IMR-90 (cell line): Measurements from ENCODE around the gene UBL3. TPM values are rescaled to one million over a fixed set of nuclear protein-coding genes. Genes with fewer than 3 reads are reported as not detected.
A peak's percentile ranks its signal among the peaks of the same experiment; 100 is the strongest.

Experiments used
- ATAC-seq: fragments of 200-7000 bp; cut with Tn5 transposase; 2 replicates; pipeline ENCODE4 v1.9.1; 2020; ENCODE audit warnings: low read depth, mild to moderate bottlenecking, moderate library complexity
- BruUV-seq: library from RNA; stranded (reverse); fragments of 400-500 nt; replicated peaks from 2 replicates; lab custom pipeline; 2021; lab: Mats Ljungman, UMichigan
- CTCF ChIA-PET: fragments of 300-600 bp; formaldehyde crosslinking; extraction: SDS; loops from one replicate; lab custom pipeline; 2021; ENCODE audit warnings: antibody characterized with exemption; lab: Yijun Ruan, JAX
- POLR2A ChIA-PET: fragments of 300-600 bp; sonication (Branson Sonifier 250); formaldehyde crosslinking; loops from one replicate; lab custom pipeline; 2022; ENCODE audit warnings: antibody characterized with exemption; ENCODE audit not compliant: unreplicated experiment; lab: Charles Lee
- DNase-seq: peaks from one replicate; pipeline ENCODE4 v3.0.0; 2013
- H2AFZ ChIP-seq: replicated peaks from 2 replicates; pipeline ENCODE3; 2013; ENCODE audit warnings: low read length, mild to moderate bottlenecking; ENCODE audit not compliant: poor library complexity
- H2AK5ac ChIP-seq: 2 replicates; pipeline ENCODE4 v1.6.1; 2013; ENCODE audit warnings: low read depth, low read length, inconsistent platforms
- H2AK9ac ChIP-seq: replicated peaks from 2 replicates; pipeline ENCODE3; 2013; ENCODE audit warnings: mild to moderate bottlenecking, low read depth, low read length, moderate library complexity; ENCODE audit not compliant: poor library complexity
- H2BK120ac ChIP-seq: 2 replicates; pipeline ENCODE4 v1.6.1; 2013; ENCODE audit warnings: low read depth, low read length, inconsistent platforms
- H2BK15ac ChIP-seq: 3 replicates; pipeline ENCODE4 v1.6.1; 2013; ENCODE audit warnings: low read depth, low read length, inconsistent platforms
- H2BK20ac ChIP-seq: 2 replicates; pipeline ENCODE4 v1.6.1; 2013; ENCODE audit warnings: low read depth, mild to moderate bottlenecking, inconsistent platforms, low read length, moderate library complexity
- H2BK5ac ChIP-seq: 2 replicates; pipeline ENCODE4 v1.6.1; 2013; ENCODE audit warnings: mild to moderate bottlenecking, low read depth, low read length, inconsistent platforms; ENCODE audit not compliant: poor library complexity, severe bottlenecking
- H3K14ac ChIP-seq: replicated peaks from 2 replicates; pipeline ENCODE4 v1.6.1; 2013; ENCODE audit warnings: low read depth, low read length, inconsistent platforms
- H3K18ac ChIP-seq: 2 replicates; pipeline ENCODE4 v1.6.1; 2013; ENCODE audit warnings: low read depth, low read length, control low read depth
- H3K23ac ChIP-seq: 2 replicates; pipeline ENCODE4 v1.6.1; 2013; ENCODE audit warnings: low read depth, low read length, inconsistent platforms
- H3K27ac ChIP-seq: 2 replicates; pipeline ENCODE4 v1.5.1; 2013; ENCODE audit warnings: mild to moderate bottlenecking, control low read depth, low read length; ENCODE audit not compliant: insufficient read depth
- H3K27me3 ChIP-seq: 2 replicates; pipeline ENCODE4 v1.6.1; 2013; ENCODE audit warnings: low read length; ENCODE audit not compliant: control insufficient read depth, insufficient read depth
- H3K36me3 ChIP-seq: 2 replicates; pipeline ENCODE4 v1.6.1; 2013; ENCODE audit warnings: low read length, mixed read lengths; ENCODE audit not compliant: control insufficient read depth, insufficient read depth
- H3K4ac ChIP-seq: 2 replicates; pipeline ENCODE4 v1.6.1; 2013; ENCODE audit warnings: low read depth, low read length, inconsistent platforms
- H3K4me1 ChIP-seq: 2 replicates; pipeline ENCODE4 v1.6.1; 2013; ENCODE audit warnings: low read length, mixed read lengths; ENCODE audit not compliant: control insufficient read depth, insufficient read depth
- H3K4me2 ChIP-seq: 2 replicates; pipeline ENCODE4 v1.6.1; 2013; ENCODE audit warnings: low read depth, mild to moderate bottlenecking, control low read depth, low read length, moderate library complexity
- H3K4me3 ChIP-seq: 2 replicates; pipeline ENCODE4 v1.5.1; 2013; ENCODE audit warnings: low read depth, mild to moderate bottlenecking, control low read depth, low read length, moderate library complexity; ENCODE audit not compliant: insufficient read depth
- H3K56ac ChIP-seq: 2 replicates; pipeline ENCODE4 v1.6.1; 2013; ENCODE audit warnings: low read length, inconsistent platforms; ENCODE audit not compliant: insufficient read depth; ENCODE audit errors: extremely low read depth
- H3K79me1 ChIP-seq, 2 experiments: 2 replicates each; pipeline ENCODE4 v1.6.1; 2013; ENCODE audit warnings: low read length in 2 of 2, inconsistent platforms in 1 of 2, low read depth in 1 of 2
- H3K9ac ChIP-seq: 2 replicates; pipeline ENCODE4 v1.6.1; 2013; ENCODE audit warnings: low read depth, low read length, control low read depth
- H3K9me1 ChIP-seq: 2 replicates; pipeline ENCODE4 v1.6.1; 2013; ENCODE audit warnings: low read length, inconsistent platforms; ENCODE audit not compliant: insufficient read depth
- H3K9me3 ChIP-seq: 2 replicates; pipeline ENCODE4 v1.6.1; 2013; ENCODE audit warnings: low read length; ENCODE audit not compliant: control insufficient read depth, insufficient read depth
- H4K20me1 ChIP-seq: 2 replicates; pipeline ENCODE4 v1.6.1; 2013; ENCODE audit warnings: low read length, inconsistent platforms; ENCODE audit not compliant: insufficient read depth
- H4K5ac ChIP-seq: 2 replicates; pipeline ENCODE4 v1.6.1; 2013; ENCODE audit warnings: mild to moderate bottlenecking, low read depth, low read length, control low read depth
- H4K8ac ChIP-seq, 2 experiments: 2 replicates each; pipeline ENCODE4 v1.6.1; 2013; ENCODE audit warnings: low read depth in 2 of 2, low read length in 2 of 2, control low read depth in 1 of 2, inconsistent platforms in 1 of 2
- H4K91ac ChIP-seq: 2 replicates; pipeline ENCODE4 v1.6.1; 2013; ENCODE audit warnings: low read depth, low read length, inconsistent platforms; ENCODE audit not compliant: insufficient read depth
- CHD1 ChIP-seq: IDR thresholded peaks from 2 replicates; pipeline ENCODE4 v1.6.1; 2012; ENCODE audit warnings: low read depth, low read length, improper control_type of control experiment
- WGBS, 2 experiments: methylation state at CpG; one replicate each; pipeline versions ENCODE4 v1.1.5 to v1.1.7; 2013; ENCODE audit warnings: missing lambda C conversion rate in 2 of 2; ENCODE audit not compliant: insufficient read length in 1 of 2; ENCODE audit errors: extremely low coverage in 2 of 2; 5-methylcytosine and 5-hydroxymethylcytosine counted together
- dilution Hi-C: fragments of 300-500 bp; cut with HindIII; formaldehyde crosslinking; loops from one replicate; pipeline ENCODE4 v1.14.3; 2018; ENCODE audit warnings: low sequenced_read_pairs; ENCODE audit not compliant: unreplicated experiment
- in situ Hi-C: fragments of 300-500 bp; cut with MboI; formaldehyde crosslinking; loops from 3 replicates; pipeline ENCODE4 v1.14.3; 2019; ENCODE audit warnings: low sequenced_read_pairs, inconsistent platforms, mixed read lengths
- intact Hi-C: fragments of 100-400 bp; cut with micrococcal nuclease; formaldehyde crosslinking; loops from 2 replicates; pipeline ENCODE4 v1.10.0; 2022
- polyA plus RNA-seq, 3 experiments: library from polyadenylated mRNA; depleted of rRNA; stranded (reverse); fragments of >200 nt; gene quantifications; 2 replicates each; pipeline ENCODE4 v1.2.3, GENCODE V29; 2012; ENCODE audit warnings: low replicate concordance in 1 of 3
- total RNA-seq: library from RNA; depleted of rRNA; stranded (reverse); fragments of >200 nt; gene quantifications from 2 replicates; pipeline ENCODE4 v1.2.3, GENCODE V29; 2012
- TF ChIP-seq, protein P1 (sequence below): fragments of 150-350 bp; IDR thresholded peaks from 2 replicates; pipeline ENCODE4 v1.6.1; 2016; ENCODE audit warnings: low read depth, mild to moderate bottlenecking, low read length, moderate library complexity, borderline replicate concordance

The UBL3 gene
- total and polyA plus RNA-seq, 2 of the 4 experiments (the other 2 are of a cell fraction), result 16.0 to 19.9 TPM

- in situ Hi-C loops, result loop anchor here (5.0 kb wide), 1 partner anchor 268 kb away; no protein-coding TSS in a partner anchor
- DNase-seq, result peak; percentile 22
These were observed 1.3 kb downstream of the UBL3 start for GRCh38 chr13:29849071-29849631.

More at GRCh38 chr13:29849071-29849631, 1.3 kb downstream of the UBL3 start:
- Histone ChIP-seq H3K56ac (peak overlapping the region; percentile 64), H4K91ac (peak overlapping the region; percentile 74), H3K9ac (peak overlapping the region; percentile 95), H3K14ac (peak overlapping the region; percentile 89), H2BK15ac (0 out of 3 replicates have a peak overlapping the region, but pooled peaks have one; percentile 10), H3K36me3 (no peaks in the 10 kb centered on the region), H4K5ac (peak overlapping the region; percentile 54; the same call in 1 of the 2 replicates), H3K4me2 (peak overlapping the region; percentile 90), H3K4ac (peak overlapping the region; percentile 42; the same call in 1 of the 2 replicates), H3K4me3 (peak overlapping the region; percentile 81), H3K27me3 (no peaks in the 10 kb centered on the region), H2BK5ac (peak overlapping the region; percentile 97), H3K79me1 (peaks cover 6 to 22% of the 10 kb centered on the region in 2 experiments; a peak in 3 of 4 replicates), H2BK20ac (peak overlapping the region; percentile 34; the same call in 1 of the 2 replicates), H3K9me1 (no peaks in the 10 kb centered on the region), H2BK120ac (peak overlapping the region; percentile 45; the same call in 1 of the 2 replicates), H3K18ac (peak overlapping the region; percentile 71; the same call in 1 of the 2 replicates), H3K9me3 (no peaks in the 10 kb centered on the region), H3K4me1 (peaks cover 4% of the 10 kb centered on the region; the same call in 1 of the 2 replicates), H4K8ac (peak overlapping the region in 1 of 2 experiments; percentile 51; a peak in 2 of 4 replicates), H2AFZ (peak overlapping the region; percentile 52), H2AK9ac (peak overlapping the region; percentile 87), H4K20me1 (peaks cover 13% of the 10 kb centered on the region; the same call in 1 of the 2 replicates), H3K27ac (peak overlapping the region; percentile 98), H2AK5ac (no peak overlapping the region; the same call in 1 of the 2 replicates), H3K23ac (peak overlapping the region; percentile 86)
- intact Hi-C loops, result loop anchor here (1.0 to 10.0 kb wide), 4 partner anchors 53 to 340 kb away; no protein-coding TSS in a partner anchor
- no peak for ATAC-seq
- CTCF ChIA-PET, result interaction anchor here (0.7 to 2.3 kb wide), 7 partner anchors 75 to 1319 kb away, joined by 3 to 8 read pairs (median 3); no protein-coding TSS in a partner anchor
- peak; percentile 1; the same call in 1 of the 2 replicates for TF ChIP-seq CHD1
- TF ChIP-seq, protein P1, sequence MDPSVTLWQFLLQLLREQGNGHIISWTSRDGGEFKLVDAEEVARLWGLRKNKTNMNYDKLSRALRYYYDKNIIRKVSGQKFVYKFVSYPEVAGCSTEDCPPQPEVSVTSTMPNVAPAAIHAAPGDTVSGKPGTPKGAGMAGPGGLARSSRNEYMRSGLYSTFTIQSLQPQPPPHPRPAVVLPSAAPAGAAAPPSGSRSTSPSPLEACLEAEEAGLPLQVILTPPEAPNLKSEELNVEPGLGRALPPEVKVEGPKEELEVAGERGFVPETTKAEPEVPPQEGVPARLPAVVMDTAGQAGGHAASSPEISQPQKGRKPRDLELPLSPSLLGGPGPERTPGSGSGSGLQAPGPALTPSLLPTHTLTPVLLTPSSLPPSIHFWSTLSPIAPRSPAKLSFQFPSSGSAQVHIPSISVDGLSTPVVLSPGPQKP, result no peak
- dilution Hi-C loops, result no loop called here
- WGBS, 2 experiments, result 0% methylated on average over 3 of the region's 24 CpGs; no CpG with 5 or more reads in 1 of the 2 experiments
- POLR2A ChIA-PET, result interaction anchor here (0.6 to 2.3 kb wide), 4 partner anchors 13 to 139 kb away, joined by 3 to 8 read pairs (median 4); no protein-coding TSS in a partner anchor
- TSS peak; percentile 47 for BruUV-seq
